ENCODE results near the gene NUMBL.

The NUMBL gene

GRCh38 chr19:40620161-40620485, 70.3 kb downstream of the NUMBL start:
- FAIRE-seq: no peak
- DNase-seq (ENCODE audit: insufficient read length, low spot score): no peak
- TF ChIP-seq POU2F2 (IDR thresholded peaks at IDR 0.05; ENCODE audit: low read depth, low read length) (no peak), PAX5 (IDR thresholded peaks at IDR 0.05; ENCODE audit: insufficient read depth, low read length, severe bottlenecking) (no peak), TAF1 (IDR thresholded peaks at IDR 0.05; ENCODE audit: low read depth, low read length) (no peak), POLR2A (IDR thresholded peaks at IDR 0.05; ENCODE audit: low read depth, low read length) (no peak), POLR2AphosphoS5 (IDR thresholded peaks at IDR 0.05; ENCODE audit: low read depth, low read length) (no peak), SPI1 (IDR thresholded peaks at IDR 0.05; ENCODE audit: low read depth, low read length) (no peak)

- no peak for TF ChIP-seq TAF1 (IDR thresholded peaks at IDR 0.05; ENCODE audit: low read depth, low read length)
- TF ChIP-seq POU2F2 (IDR thresholded peaks at IDR 0.05; ENCODE audit: low read depth, low read length): no peak
- no peak for TF ChIP-seq PAX5 (IDR thresholded peaks at IDR 0.05; ENCODE audit: insufficient read depth, low read length, severe bottlenecking)
- TF ChIP-seq SPI1 (IDR thresholded peaks at IDR 0.05; ENCODE audit: low read depth, low read length): no peak
- no peak for TF ChIP-seq POLR2AphosphoS5 (IDR thresholded peaks at IDR 0.05; ENCODE audit: low read depth, low read length)
- no peak for TF ChIP-seq POLR2A (IDR thresholded peaks at IDR 0.05; ENCODE audit: low read depth, low read length)
- FAIRE-seq (no peak), DNase-seq (ENCODE audit: insufficient read length, low spot score) (no peak)
These were observed 70.9 kb downstream of the NUMBL start for GRCh38 chr19:40619333-40620160.

GRCh38 chr19:40617961-40618360, 72.5 kb downstream of the NUMBL start:
- TF ChIP-seq PAX5 (IDR thresholded peaks at IDR 0.05; ENCODE audit: insufficient read depth, low read length, severe bottlenecking) (no peak), POU2F2 (IDR thresholded peaks at IDR 0.05; ENCODE audit: low read depth, low read length) (no peak), POLR2A (IDR thresholded peaks at IDR 0.05; ENCODE audit: low read depth, low read length) (no peak), SPI1 (IDR thresholded peaks at IDR 0.05; ENCODE audit: low read depth, low read length) (no peak), TAF1 (IDR thresholded peaks at IDR 0.05; ENCODE audit: low read depth, low read length) (no peak), POLR2AphosphoS5 (IDR thresholded peaks at IDR 0.05; ENCODE audit: low read depth, low read length) (no peak)
- FAIRE-seq: no peak
- DNase-seq (ENCODE audit: insufficient read length, low spot score): no peak

- TF ChIP-seq POLR2AphosphoS5 (IDR thresholded peaks at IDR 0.05; ENCODE audit: low read depth, low read length): no peak
- no peak for TF ChIP-seq SPI1 (IDR thresholded peaks at IDR 0.05; ENCODE audit: low read depth, low read length)
- no peak for TF ChIP-seq POLR2A (IDR thresholded peaks at IDR 0.05; ENCODE audit: low read depth, low read length)
- TF ChIP-seq PAX5 (IDR thresholded peaks at IDR 0.05; ENCODE audit: insufficient read depth, low read length, severe bottlenecking): no peak
- TF ChIP-seq POU2F2 (IDR thresholded peaks at IDR 0.05; ENCODE audit: low read depth, low read length): no peak
- no peak for TF ChIP-seq TAF1 (IDR thresholded peaks at IDR 0.05; ENCODE audit: low read depth, low read length)
- FAIRE-seq: no peak
- DNase-seq (ENCODE audit: insufficient read length, low spot score): no peak
These were observed 73.5 kb downstream of the NUMBL start for GRCh38 chr19:40616941-40617340.

GRCh38 chr19:40616178-40616577, 74.3 kb downstream of the NUMBL start:
- FAIRE-seq: no peak
- TF ChIP-seq POLR2AphosphoS5 (IDR thresholded peaks at IDR 0.05; ENCODE audit: low read depth, low read length) (no peak), POLR2A (IDR thresholded peaks at IDR 0.05; ENCODE audit: low read depth, low read length) (no peak), TAF1 (IDR thresholded peaks at IDR 0.05; ENCODE audit: low read depth, low read length) (no peak), POU2F2 (IDR thresholded peaks at IDR 0.05; ENCODE audit: low read depth, low read length) (no peak), PAX5 (IDR thresholded peaks at IDR 0.05; ENCODE audit: insufficient read depth, low read length, severe bottlenecking) (no peak), SPI1 (IDR thresholded peaks at IDR 0.05; ENCODE audit: low read depth, low read length) (no peak)

More at GRCh38 chr19:40616178-40616577, 74.3 kb downstream of the NUMBL start:
- no peak for DNase-seq (ENCODE audit: insufficient read length, low spot score)

All from GM12891 (cell line).